Activated T-cell treated with anti-CD3 and anti-CD28 coated beads, Interleukin-2, amount 50 U/mL, for 4 hours (primary cell): ENCODE measurements around the gene IGF1. TPM values are rescaled to one million over a fixed set of nuclear protein-coding genes. Genes with fewer than 3 reads are reported as not detected.
"Not testable (repeated sequence)": the region's sequence is repeated elsewhere in the genome, so short reads cannot be mapped to it uniquely, and the experiment has no call there.

Experiments
- ATAC-seq, 2 donors: fragments of 200-7000 bp; cut with Tn5 transposase; one replicate each; pipeline ENCODE4 v1.10.0; 2021
- DNase-seq: peaks from one replicate; pipeline ENCODE4 v3.0.0-alpha.2; 2020
- H3K27me3 Mint-ChIP-seq: one replicate; pipeline ENCODE4 v1.8.0; 2021; ENCODE audit warnings: low read depth, mixed read lengths
- H3K36me3 Mint-ChIP-seq: one replicate; pipeline ENCODE4 v1.8.0; 2022; ENCODE audit warnings: mixed read lengths; ENCODE audit not compliant: insufficient read depth
- H3K4me1 Mint-ChIP-seq: one replicate; pipeline ENCODE4 v1.8.0; 2021; ENCODE audit warnings: low read depth, mixed read lengths
- H3K4me3 Mint-ChIP-seq: one replicate; pipeline ENCODE4 v1.8.0; 2021; ENCODE audit warnings: mild to moderate bottlenecking, moderate library complexity, mixed read lengths
- H3K9me3 Mint-ChIP-seq: one replicate; pipeline ENCODE4 v1.8.0; 2021; ENCODE audit warnings: mixed read lengths
- total RNA-seq, 3 donors: library from RNA; stranded (reverse); gene quantifications; one replicate each; pipeline ENCODE4 v1.2.1, GENCODE V29; 2021

The IGF1 gene
- total RNA-seq, 3 donors from 2014 or later: 0.33 to 0.51 (median 0.50) TPM

DNA sequence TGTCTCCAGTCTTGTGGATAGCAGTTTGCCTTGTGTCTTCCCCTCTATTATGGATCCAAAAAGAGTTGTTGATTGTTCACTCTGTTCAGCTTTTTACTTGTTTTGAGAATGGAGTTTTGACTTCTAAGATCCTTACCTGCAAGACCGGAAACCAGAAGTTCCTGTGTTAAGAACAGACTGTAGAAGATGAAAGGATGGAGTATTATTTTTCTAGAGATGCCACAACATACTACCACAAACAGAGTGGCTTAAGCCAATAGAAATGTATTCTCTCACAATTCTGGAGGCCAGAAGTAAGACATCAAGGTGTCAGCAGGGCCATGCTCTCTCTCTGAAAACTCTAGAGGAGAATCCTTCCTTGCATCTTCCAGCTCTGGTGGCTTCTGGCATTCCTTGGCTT lies 95.0 kb downstream of the IGF1 start:
- no peak overlapping the region for H3K4me3 Mint-ChIP-seq
- H3K9me3 Mint-ChIP-seq: peaks cover 11% of the 10 kb centered on the region
- no peak for DNase-seq
- no peak for ATAC-seq
- H3K27me3 Mint-ChIP-seq: peaks cover 8% of the 10 kb centered on the region
- H3K4me1 Mint-ChIP-seq: no peaks in the 10 kb centered on the region
- H3K36me3 Mint-ChIP-seq: no peaks in the 10 kb centered on the region

DNA sequence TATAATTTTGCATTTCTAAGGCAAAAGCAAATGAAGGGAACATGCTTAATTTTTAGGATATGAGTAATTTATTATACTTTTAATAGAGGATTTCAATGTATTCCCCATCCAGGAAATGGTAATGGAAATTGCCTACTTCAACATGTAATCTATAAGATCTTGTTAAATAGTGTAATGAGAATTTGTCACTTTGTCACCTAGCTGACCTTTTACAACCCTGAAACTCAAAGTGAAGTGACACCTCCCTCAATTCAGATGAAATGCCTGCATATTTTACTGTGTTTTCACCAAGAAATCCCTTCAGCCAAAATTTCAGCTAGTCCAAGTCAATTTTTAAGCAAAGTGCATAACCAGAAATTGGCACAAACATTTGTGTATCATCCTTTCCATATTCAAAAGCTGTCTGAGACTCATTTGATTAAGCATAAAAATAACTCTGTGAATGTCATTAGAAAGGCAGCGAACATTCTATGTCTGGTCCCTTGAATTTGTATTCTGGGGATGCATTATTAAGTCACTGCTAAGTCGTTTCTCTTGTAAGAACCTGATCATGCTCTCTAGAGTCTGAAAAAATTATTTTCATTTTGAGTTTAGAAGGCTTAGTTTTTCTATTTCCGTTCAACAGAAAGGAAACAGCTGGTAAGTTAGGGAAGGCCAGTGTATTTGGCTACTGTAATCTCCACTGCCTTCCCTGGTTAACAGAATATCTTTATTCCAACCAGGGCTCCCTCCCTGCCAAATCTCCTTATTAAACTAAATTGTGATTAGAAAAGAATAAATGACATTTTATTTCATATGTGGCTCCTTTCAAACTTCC lies 100.8 kb downstream of the IGF1 start:
- Mint-ChIP-seq H3K4me1 (no peaks in the 10 kb centered on the region), H3K36me3 (no peaks in the 10 kb centered on the region), H3K9me3 (peaks cover 9% of the 10 kb centered on the region), H3K4me3 (no peak overlapping the region), H3K27me3 (peaks cover under 1% of the 10 kb centered on the region)
- ATAC-seq (no peak), DNase-seq (no peak)

DNA sequence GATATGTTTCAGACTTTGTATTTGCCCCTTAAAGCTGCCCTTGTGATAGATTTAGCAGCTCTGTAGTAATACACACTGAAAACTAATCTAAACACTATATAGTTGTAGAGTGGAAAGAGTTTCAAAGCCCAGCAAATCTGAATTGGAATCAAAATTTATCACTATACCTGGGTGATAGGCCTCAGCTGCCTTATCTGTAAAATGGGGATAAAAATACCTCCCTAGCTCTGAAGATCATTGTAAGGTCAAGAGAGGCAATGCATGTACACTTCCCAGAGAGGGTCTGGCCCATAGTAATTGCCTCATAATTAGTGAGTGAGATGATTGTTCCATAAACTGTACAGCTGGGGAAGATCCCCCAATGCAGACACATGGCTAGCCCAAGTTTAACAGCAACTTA lies 103.6 kb downstream of the IGF1 start:
- no peaks in the 10 kb centered on the region for H3K4me1 Mint-ChIP-seq
- H3K36me3 Mint-ChIP-seq: no peaks in the 10 kb centered on the region
- no peak for DNase-seq
- H3K4me3 Mint-ChIP-seq: no peak overlapping the region
- H3K27me3 Mint-ChIP-seq: no peaks in the 10 kb centered on the region
- H3K9me3 Mint-ChIP-seq: no peaks in the 10 kb centered on the region
- ATAC-seq: no peak

DNA sequence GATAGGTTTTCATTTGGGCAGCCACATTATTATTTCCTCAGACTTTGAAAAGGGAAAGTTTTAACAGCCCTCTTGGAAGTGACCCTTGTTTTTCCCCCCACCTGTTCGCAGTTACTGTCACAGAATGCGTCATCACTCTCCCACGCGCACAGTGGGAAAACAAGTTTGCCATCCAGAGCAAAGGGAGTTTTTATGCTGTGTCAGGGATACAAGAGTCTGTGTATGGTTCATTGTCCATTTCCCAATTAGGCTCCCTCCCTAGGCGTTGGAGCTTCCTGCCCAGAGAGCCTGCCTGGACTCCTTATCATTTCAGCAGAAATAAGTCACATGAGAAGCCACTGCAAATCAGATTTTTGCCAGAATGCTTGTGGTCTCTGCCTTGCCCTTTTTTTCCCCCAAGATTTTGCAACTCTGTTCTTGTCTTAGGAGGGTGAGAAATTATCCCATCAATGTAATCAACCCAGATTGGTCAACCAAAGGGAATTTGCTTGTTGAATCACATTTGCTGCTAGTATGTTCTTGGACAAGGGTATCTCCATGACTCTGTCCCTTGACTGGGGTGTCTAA lies 104.1 kb downstream of the IGF1 start:
- Mint-ChIP-seq H3K9me3 (no peaks in the 10 kb centered on the region), H3K4me3 (no peak overlapping the region), H3K4me1 (no peaks in the 10 kb centered on the region), H3K27me3 (no peaks in the 10 kb centered on the region), H3K36me3 (no peaks in the 10 kb centered on the region)
- no peak for DNase-seq
- no peak for ATAC-seq

- no peaks in the 10 kb centered on the region for H3K4me1 Mint-ChIP-seq
- DNase-seq: no peak
- peaks cover 1% of the 10 kb centered on the region for H3K27me3 Mint-ChIP-seq
- ATAC-seq: no peak
- no peaks in the 10 kb centered on the region for H3K9me3 Mint-ChIP-seq
- H3K36me3 Mint-ChIP-seq: no peaks in the 10 kb centered on the region
- H3K4me3 Mint-ChIP-seq: no peak overlapping the region
These were observed 106.2 kb downstream of the IGF1 start for GRCh38 chr12:102374190-102374589.

DNA sequence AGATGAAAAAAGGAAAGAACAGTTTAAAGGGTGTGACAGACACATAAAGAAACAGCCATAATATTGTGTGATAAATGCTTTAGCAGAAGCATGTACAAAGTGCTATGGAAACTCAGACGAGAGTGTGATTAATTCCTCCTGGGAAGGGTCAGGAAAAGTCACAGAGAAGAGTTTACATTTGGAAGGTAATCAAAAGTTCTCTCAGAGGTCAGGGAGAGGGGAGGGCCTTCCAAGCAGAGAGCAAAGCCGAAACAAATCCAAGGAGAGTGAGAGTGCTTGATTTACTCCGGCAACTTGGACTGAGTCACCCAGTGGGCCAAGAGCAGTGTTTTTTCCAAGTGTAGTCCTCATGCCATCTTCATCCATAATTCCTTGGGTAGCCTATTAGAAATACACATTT lies 108.3 kb downstream of the IGF1 start:
- no peak overlapping the region for H3K4me3 Mint-ChIP-seq
- no peaks in the 10 kb centered on the region for H3K4me1 Mint-ChIP-seq
- H3K9me3 Mint-ChIP-seq: peaks cover 11% of the 10 kb centered on the region
- peaks cover 4% of the 10 kb centered on the region for H3K27me3 Mint-ChIP-seq
- DNase-seq: no peak
- no peaks in the 10 kb centered on the region for H3K36me3 Mint-ChIP-seq
- ATAC-seq: no peak

- Mint-ChIP-seq H3K36me3 (no peaks in the 10 kb centered on the region), H3K4me3 (no peak overlapping the region), H3K9me3 (peaks cover 12% of the 10 kb centered on the region), H3K27me3 (peaks cover 4% of the 10 kb centered on the region), H3K4me1 (no peaks in the 10 kb centered on the region)
- DNase-seq (no peak), ATAC-seq (peak; percentile 76 to 87)
These were observed 109.2 kb downstream of the IGF1 start for GRCh38 chr12:102371165-102371564.

DNA sequence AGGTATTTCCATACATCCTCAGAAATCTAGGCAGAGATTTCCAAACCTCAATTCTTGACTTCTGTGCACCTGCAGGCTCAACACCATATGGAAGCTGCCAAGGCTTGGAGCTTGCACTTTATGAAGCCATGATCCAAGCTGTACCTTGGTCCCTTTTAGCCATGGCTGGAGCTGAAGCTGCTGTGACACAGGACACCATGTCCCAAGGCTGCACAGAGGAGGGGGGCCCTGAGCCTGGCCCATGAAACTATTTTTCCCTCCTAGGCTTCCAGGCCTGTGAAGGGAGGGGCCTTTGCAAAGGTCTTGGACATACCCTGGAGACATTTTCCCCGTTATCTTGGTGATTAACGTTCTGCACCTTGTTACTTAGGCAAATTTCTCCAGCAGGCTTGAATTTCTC lies 110.5 kb downstream of the IGF1 start:
- peaks cover 4% of the 10 kb centered on the region for H3K27me3 Mint-ChIP-seq
- H3K4me3 Mint-ChIP-seq: no peak overlapping the region
- no peaks in the 10 kb centered on the region for H3K36me3 Mint-ChIP-seq
- H3K4me1 Mint-ChIP-seq: no peaks in the 10 kb centered on the region
- peaks cover 12% of the 10 kb centered on the region for H3K9me3 Mint-ChIP-seq
- ATAC-seq (no peak), DNase-seq (no peak)

GRCh38 chr12:102365365-102365764 lies 115.0 kb downstream of the IGF1 start:
- Mint-ChIP-seq H3K4me1 (no peaks in the 10 kb centered on the region), H3K9me3 (peaks cover 15% of the 10 kb centered on the region), H3K36me3 (no peaks in the 10 kb centered on the region), H3K27me3 (peaks cover 4% of the 10 kb centered on the region), H3K4me3 (no peak overlapping the region)
- no peak for DNase-seq
- no peak for ATAC-seq

- Mint-ChIP-seq H3K4me1 (no peaks in the 10 kb centered on the region), H3K36me3 (no peaks in the 10 kb centered on the region), H3K4me3 (no peak overlapping the region), H3K27me3 (peaks cover 4% of the 10 kb centered on the region), H3K9me3 (peaks cover 15% of the 10 kb centered on the region)
- DNase-seq (no peak), ATAC-seq (no peak)
These were observed 115.7 kb downstream of the IGF1 start for GRCh38 chr12:102364709-102365108.

- H3K4me1 Mint-ChIP-seq: no peaks in the 10 kb centered on the region
- no peak for DNase-seq
- no peak for ATAC-seq
- no peaks in the 10 kb centered on the region for H3K27me3 Mint-ChIP-seq
- peaks cover 23% of the 10 kb centered on the region for H3K9me3 Mint-ChIP-seq
- no peak overlapping the region for H3K4me3 Mint-ChIP-seq
- no peaks in the 10 kb centered on the region for H3K36me3 Mint-ChIP-seq
These were observed 123.7 kb downstream of the IGF1 start for GRCh38 chr12:102356690-102357089.

DNA sequence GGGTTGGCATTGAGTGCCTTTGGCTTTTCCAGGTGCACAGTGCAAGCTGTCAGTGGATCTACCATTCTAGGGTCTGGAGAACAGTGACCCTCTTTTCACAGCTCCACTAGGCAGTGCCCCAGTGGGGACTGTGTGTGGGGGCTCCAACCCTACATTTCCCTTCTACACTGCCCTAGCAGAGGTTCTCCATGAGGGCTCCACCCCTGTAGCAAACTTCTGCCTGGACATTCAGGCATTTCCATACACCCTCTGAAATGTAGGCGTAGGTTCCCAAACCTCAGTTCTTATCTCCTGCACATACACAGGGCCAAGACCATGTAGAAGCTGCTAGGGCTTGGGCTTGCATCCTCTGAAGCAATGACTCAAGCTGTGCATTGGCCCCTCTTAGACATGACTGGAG lies 126.1 kb downstream of the IGF1 start:
- H3K27me3 Mint-ChIP-seq, H3K4me1 Mint-ChIP-seq, H3K4me3 Mint-ChIP-seq, DNase-seq, H3K36me3 Mint-ChIP-seq, ATAC-seq: not testable (repeated sequence)
- peaks cover 23% of the 10 kb centered on the region for H3K9me3 Mint-ChIP-seq

DNA sequence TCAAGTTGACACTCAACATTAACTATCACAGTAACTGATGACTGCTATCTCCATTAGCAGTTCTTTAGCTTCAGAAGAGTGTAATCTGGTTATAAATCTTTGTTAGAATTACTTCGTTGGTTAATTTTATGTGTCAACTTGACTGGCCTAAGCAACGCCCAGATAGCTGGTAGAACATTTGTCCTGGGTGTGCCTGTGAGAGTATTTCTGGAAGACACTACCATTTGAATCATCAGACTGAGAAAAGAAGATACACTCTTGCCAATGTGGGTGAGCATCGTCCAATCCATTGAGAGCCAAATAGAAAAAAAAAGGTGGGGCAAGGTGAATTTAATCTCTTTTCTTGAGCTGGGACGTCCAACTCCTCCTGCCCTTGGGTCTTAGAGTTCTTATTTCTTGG lies 129.0 kb downstream of the IGF1 start:
- no peaks in the 10 kb centered on the region for H3K36me3 Mint-ChIP-seq
- H3K9me3 Mint-ChIP-seq: peaks cover 23% of the 10 kb centered on the region
- H3K4me3 Mint-ChIP-seq: no peak overlapping the region
- ATAC-seq (no peak), DNase-seq (no peak)
- H3K4me1 Mint-ChIP-seq: no peaks in the 10 kb centered on the region
- no peaks in the 10 kb centered on the region for H3K27me3 Mint-ChIP-seq

- H3K27me3 Mint-ChIP-seq: no peaks in the 10 kb centered on the region
These were observed 130.3 kb downstream of the IGF1 start for GRCh38 chr12:102350070-102350469.

GRCh38 chr12:102349079-102349478 lies 131.3 kb downstream of the IGF1 start:
- H3K4me3 Mint-ChIP-seq: no peak overlapping the region
- no peaks in the 10 kb centered on the region for H3K27me3 Mint-ChIP-seq
- no peak for ATAC-seq
- H3K4me1 Mint-ChIP-seq: no peaks in the 10 kb centered on the region
- peaks cover 18% of the 10 kb centered on the region for H3K9me3 Mint-ChIP-seq
- DNase-seq: no peak
- H3K36me3 Mint-ChIP-seq: no peaks in the 10 kb centered on the region

More at GRCh38 chr12:102350070-102350469, 130.3 kb downstream of the IGF1 start:
- H3K4me3 Mint-ChIP-seq: no peak overlapping the region
- no peaks in the 10 kb centered on the region for H3K36me3 Mint-ChIP-seq
- DNase-seq: no peak
- no peaks in the 10 kb centered on the region for H3K4me1 Mint-ChIP-seq
- no peak for ATAC-seq
- H3K9me3 Mint-ChIP-seq: peaks cover 21% of the 10 kb centered on the region
